Epithelial cell of proximal tubule (primary cell): ENCODE results near the gene H2BW1. TPM values are rescaled to one million over a fixed set of nuclear protein-coding genes. Genes with fewer than 3 reads are reported as not detected.
"Not testable (repeated sequence)": the region's sequence is repeated elsewhere in the genome, so short reads cannot be mapped to it uniquely, and the experiment has no call there.

Experiments
- DNase-seq: peaks from one replicate; pipeline ENCODE4 v3.0.0-alpha.2; 2011; ENCODE audit warnings: low read depth
- H3K4me3 ChIP-seq: 2 replicates; pipeline ENCODE4 v1.5.1; 2011; ENCODE audit warnings: low read depth, mild to moderate bottlenecking, low read length
- total RNA-seq: library from RNA; depleted of rRNA; stranded (reverse); fragments of >200 nt; gene quantifications from 2 replicates; pipeline ENCODE4 v1.2.3, GENCODE V29; 2015
- TF ChIP-seq, protein P1 (sequence below): conservative IDR thresholded peaks from 2 replicates; pipeline ENCODE4 v1.5.1; 2012; ENCODE audit warnings: low read depth, mild to moderate bottlenecking, low read length

Gene H2BW1
- total RNA-seq, 1 donor from 2014 or later = not detected

DNA sequence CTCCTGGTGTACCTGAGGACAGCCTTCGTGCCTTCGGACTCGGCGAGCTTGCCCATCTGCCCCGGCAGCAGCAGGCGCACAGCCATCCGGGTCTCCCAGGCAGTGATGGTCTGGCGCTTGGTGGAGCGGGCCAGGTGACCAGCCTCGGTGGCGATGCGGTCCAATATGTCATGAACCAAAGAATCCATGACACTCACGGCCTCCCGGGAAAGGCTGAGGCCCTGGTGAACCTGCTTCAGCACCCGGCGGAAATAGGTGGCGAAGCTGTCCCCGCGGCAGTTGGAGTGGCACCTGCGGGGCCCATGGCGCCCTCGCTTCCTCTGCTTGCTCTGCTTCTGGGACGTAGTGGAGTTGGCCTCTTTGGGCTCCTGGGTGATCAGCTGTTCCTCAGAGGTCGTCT, 350 bp downstream of the H2BW1 start:
- TF ChIP-seq, protein P1, sequence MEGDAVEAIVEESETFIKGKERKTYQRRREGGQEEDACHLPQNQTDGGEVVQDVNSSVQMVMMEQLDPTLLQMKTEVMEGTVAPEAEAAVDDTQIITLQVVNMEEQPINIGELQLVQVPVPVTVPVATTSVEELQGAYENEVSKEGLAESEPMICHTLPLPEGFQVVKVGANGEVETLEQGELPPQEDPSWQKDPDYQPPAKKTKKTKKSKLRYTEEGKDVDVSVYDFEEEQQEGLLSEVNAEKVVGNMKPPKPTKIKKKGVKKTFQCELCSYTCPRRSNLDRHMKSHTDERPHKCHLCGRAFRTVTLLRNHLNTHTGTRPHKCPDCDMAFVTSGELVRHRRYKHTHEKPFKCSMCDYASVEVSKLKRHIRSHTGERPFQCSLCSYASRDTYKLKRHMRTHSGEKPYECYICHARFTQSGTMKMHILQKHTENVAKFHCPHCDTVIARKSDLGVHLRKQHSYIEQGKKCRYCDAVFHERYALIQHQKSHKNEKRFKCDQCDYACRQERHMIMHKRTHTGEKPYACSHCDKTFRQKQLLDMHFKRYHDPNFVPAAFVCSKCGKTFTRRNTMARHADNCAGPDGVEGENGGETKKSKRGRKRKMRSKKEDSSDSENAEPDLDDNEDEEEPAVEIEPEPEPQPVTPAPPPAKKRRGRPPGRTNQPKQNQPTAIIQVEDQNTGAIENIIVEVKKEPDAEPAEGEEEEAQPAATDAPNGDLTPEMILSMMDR = no peak
- no peak for DNase-seq
- no peak overlapping the region for H3K4me3 ChIP-seq

DNA sequence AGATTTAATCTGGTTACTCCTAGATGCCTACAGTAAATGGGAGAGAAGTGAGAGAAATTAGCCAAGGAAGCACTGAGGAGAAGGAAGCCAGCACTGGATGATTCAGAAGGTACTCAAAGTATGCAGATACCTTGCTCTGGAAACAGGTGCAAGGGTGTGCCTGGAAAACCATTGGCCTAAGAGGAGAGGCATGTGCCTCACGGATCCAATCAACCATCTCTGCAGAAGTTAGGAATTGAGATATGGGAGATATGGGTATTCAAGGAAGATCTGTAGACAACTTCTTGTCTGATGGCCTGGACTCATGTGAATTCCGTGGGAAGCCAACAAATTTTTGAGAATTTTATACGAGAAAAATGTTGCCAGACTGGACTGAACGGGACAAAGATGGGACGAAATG, 4.7 kb downstream of the H2BW1 start:
- TF ChIP-seq, protein P1 = no peak
- no peak overlapping the region for H3K4me3 ChIP-seq
- no peak for DNase-seq

DNA sequence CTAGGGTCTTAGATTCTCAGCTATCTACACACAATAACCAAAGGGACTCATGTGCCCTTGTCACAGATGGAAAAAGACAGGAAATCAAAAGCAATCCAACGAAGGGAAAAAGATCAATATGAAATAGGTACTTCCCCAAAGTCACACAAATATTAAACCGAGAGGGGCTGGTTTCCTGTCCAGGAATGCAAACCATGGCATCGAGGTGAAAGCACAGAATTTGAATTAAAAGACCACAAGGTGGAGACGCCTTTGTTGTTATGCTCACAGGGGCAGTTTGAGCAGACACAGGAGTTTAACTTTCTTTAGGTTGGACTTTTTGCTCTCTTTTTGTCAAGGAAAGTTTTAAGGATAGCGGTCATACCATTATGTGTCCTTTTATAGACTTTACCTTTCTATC, 14.3 kb downstream of the H2BW1 start:
- no peak for DNase-seq
- TF ChIP-seq, protein P1 = no peak

DNA sequence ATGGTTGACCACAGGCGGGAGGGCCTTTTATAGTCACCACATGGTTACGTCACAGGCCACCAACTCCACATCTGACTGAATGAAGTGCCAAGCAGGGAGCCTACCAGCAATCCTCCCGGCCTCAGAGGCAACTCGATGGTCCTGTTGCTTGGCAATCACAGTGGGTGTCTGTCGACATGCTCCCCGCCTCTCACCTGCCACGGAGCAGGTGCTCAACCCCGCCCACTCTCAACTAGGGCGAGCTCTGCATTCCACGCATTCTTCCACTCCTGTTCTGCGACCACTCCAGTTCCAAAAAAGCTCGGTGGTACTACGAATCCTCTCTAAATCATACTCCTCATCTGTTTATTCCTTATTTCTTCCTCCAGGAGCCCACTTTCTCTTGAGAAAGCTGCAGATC, 30.0 kb downstream of the H2BW1 start:
- not testable (repeated sequence) for DNase-seq, H3K4me3 ChIP-seq

More for the DNA sequence above, 14.3 kb downstream of the H2BW1 start:
- H3K4me3 ChIP-seq = no peak overlapping the region

DNA sequence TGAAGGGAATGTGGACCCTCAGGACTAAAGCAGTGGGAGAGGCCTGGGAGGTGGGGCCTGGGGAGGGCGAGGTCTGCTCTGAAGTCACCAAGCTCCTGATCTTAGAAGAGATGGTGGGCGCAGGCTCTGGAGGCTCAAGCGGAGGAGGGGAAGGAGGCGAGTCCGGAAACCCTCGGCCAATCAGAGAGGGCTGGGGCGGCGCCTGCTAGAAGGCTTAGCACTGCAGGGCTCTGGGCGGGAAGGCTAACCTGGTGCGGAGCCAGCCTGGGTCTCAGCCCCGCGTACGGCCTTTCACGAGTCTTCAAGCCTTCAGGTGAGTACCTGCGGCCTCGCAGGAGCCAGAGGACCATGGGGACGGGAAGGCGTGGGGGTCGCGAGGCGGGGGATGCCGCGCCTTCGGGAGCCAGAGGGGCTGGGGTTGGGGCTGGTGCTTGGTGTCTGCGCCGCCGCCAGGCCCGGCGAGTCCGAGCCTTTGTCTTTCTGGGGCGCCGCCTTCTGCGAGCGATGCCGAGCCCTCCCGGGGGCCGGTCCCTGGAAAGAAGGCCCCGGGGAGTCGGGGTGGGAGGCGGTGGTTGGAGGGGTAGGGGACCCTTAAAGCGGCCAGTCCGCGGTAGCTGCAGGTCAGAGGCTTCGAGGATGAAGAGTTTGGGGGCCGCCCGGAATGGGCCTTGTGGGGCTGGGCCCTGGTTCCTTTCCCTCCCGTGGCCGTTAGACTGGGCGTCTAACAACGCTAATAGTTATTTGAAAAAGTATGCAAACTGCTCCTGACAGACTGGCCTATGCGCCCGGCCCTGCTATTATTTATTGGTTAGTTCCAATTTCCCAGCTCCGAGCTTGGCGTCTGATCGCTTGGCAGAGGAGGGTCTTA, 50.9 kb downstream of the H2BW1 start, which contains the start of gene TMSB15B:
Gene TMSB15B (plus strand): TSS at position 217 of the 868 bp plus-strand sequence.
- not testable (repeated sequence) for H3K4me3 ChIP-seq, DNase-seq

Other genes with a start within 250 kb of the H2BW1 start
- not detected in 2 replicates for gene PLP1, start 236.9 kb downstream of the H2BW1 start, total RNA-seq
- 0.22 and 0.40 TPM in 2 replicates for gene RAB9B, start 181.5 kb downstream of the H2BW1 start, total RNA-seq
- 13.9 and 32.8 TPM in 2 replicates for gene TMSB15B, start 51.1 kb downstream of the H2BW1 start, total RNA-seq
- gene H2BW2, start 26.2 kb upstream of the H2BW1 start, total RNA-seq = not detected in 2 replicates
- 2.9 and 4.1 TPM in 2 replicates for gene TMSB15C, start 62.5 kb upstream of the H2BW1 start, total RNA-seq
- 0.63 and 1.2 TPM in 2 replicates for gene ZCCHC18, start 98.8 kb upstream of the H2BW1 start, total RNA-seq
- gene SLC25A53, start 143.3 kb upstream of the H2BW1 start, total RNA-seq = 3.0 and 5.2 TPM in 2 replicates
- 16.1 and 16.3 TPM in 2 replicates for gene FAM199X, start 152.7 kb upstream of the H2BW1 start, total RNA-seq
- gene ESX1, start 241.2 kb upstream of the H2BW1 start, total RNA-seq = 0.22 TPM in 1 of 2 replicates, not detected in the other